Erythroblast (primary cell): Measurements from ENCODE around the gene GGTA1.

Source experiments
- GATA1 ChIP-seq: IDR thresholded peaks from 2 replicates; pipeline ENCODE4 v1.6.1; 2011; ENCODE audit warnings: low read depth, mild to moderate bottlenecking, control low read depth, low read length, moderate library complexity
- POLR2A ChIP-seq: IDR thresholded peaks from 2 replicates; pipeline ENCODE4 v1.6.1; 2011; ENCODE audit warnings: mild to moderate bottlenecking, low read length

DNA sequence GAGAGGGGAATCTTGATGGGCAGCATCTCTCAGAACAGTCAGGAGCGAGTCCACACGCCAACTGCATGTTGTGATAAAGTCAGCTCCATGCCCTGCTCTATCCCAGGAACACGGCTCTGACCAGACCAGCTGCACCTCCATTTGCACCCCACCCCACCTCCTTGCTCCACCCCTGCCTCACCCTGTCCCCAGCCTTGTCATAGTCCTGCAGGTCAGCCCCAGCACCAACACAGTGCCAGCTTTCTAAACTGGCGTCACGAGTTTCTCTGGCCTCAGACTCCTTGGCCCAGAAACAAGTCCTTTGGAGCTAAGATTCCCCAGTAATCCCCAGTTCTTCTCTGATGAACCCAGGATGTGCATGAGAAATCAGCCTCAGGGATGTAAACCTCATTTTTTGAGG is 23.5 kb downstream of the GGTA1 start:
- no peak for TF ChIP-seq POLR2A
- TF ChIP-seq GATA1, result no peak
